SK-N-MC (cell line): ENCODE data around the gene NFATC2.

Experiments used
- DNase-seq: peaks from one replicate; pipeline ENCODE4 v3.0.0-alpha.2; 2011; ENCODE audit warnings: low read depth, low spot score
- H3K27ac ChIP-seq: fragments of 200-600 bp; sonication (generic); 2 replicates; pipeline ENCODE4 v1.5.1; 2016; ENCODE audit warnings: mixed run types
- H3K36me3 ChIP-seq: fragments of 200-600 bp; sonication (generic); 2 replicates; pipeline ENCODE4 v1.6.1; 2017; ENCODE audit warnings: antibody characterized with exemption, low read length, mixed read lengths; ENCODE audit not compliant: insufficient read depth
- H3K4me3 ChIP-seq: fragments of 200-600 bp; sonication (generic); 2 replicates; pipeline ENCODE4 v1.5.1; 2016
- H3K9ac ChIP-seq: fragments of 200-600 bp; sonication (generic); 2 replicates; pipeline ENCODE4 v1.8.0; 2017; ENCODE audit warnings: mixed run types, mixed read lengths; ENCODE audit not compliant: insufficient read length
- H3K9me3 ChIP-seq: fragments of 200-600 bp; sonication (generic); 2 replicates; pipeline ENCODE4 v1.6.1; 2017; ENCODE audit warnings: low read depth, mild to moderate bottlenecking, antibody characterized with exemption, low read length, moderate library complexity, mixed read lengths
- EZH2 ChIP-seq: fragments of 200-600 bp; sonication (generic); IDR thresholded peaks from one replicate; pipeline ENCODE4 v1.6.1; 2017; ENCODE audit warnings: antibody characterized with exemption
- FOXP2 ChIP-seq: optimal IDR thresholded peaks from 2 replicates; pipeline ENCODE3; 2011; ENCODE audit warnings: mild to moderate bottlenecking, moderate library complexity; ENCODE audit not compliant: insufficient read depth; ENCODE audit errors: extremely low read length, control extremely low read depth
- POLR2AphosphoS5 ChIP-seq: IDR thresholded peaks from 2 replicates; pipeline ENCODE4 v1.6.1; 2012; ENCODE audit warnings: mild to moderate bottlenecking, low read depth, low read length, borderline replicate concordance

The NFATC2 gene

GRCh38 chr20:51536116-51537069, 6.1 kb downstream of the NFATC2 start:
- TF ChIP-seq POLR2AphosphoS5 (no peak), FOXP2 (no peak)

GRCh38 chr20:51535674-51536073, 6.8 kb downstream of the NFATC2 start:
- TF ChIP-seq EZH2, result no peak
- TF ChIP-seq POLR2AphosphoS5, result no peak
- no peak for TF ChIP-seq FOXP2
- H3K36me3 ChIP-seq, result no peaks in the 10 kb centered on the region
- H3K9ac ChIP-seq, result no peak overlapping the region
- H3K9me3 ChIP-seq, result no peaks in the 10 kb centered on the region
- no peak overlapping the region for H3K27ac ChIP-seq
- no peak for DNase-seq
- no peak overlapping the region for H3K4me3 ChIP-seq

More at GRCh38 chr20:51536116-51537069, 6.1 kb downstream of the NFATC2 start:
- no peaks in the 10 kb centered on the region for H3K36me3 ChIP-seq
- DNase-seq, result no peak
- H3K9me3 ChIP-seq, result no peaks in the 10 kb centered on the region
- no peak overlapping the region for H3K4me3 ChIP-seq
- H3K9ac ChIP-seq, result no peak overlapping the region
- no peak overlapping the region for H3K27ac ChIP-seq

- no peak for DNase-seq
- no peak for TF ChIP-seq FOXP2
- no peak for TF ChIP-seq POLR2AphosphoS5
- no peak for TF ChIP-seq EZH2
- no peak overlapping the region for H3K4me3 ChIP-seq
- no peak overlapping the region for H3K9ac ChIP-seq
- no peaks in the 10 kb centered on the region for H3K9me3 ChIP-seq
- H3K27ac ChIP-seq, result no peak overlapping the region
- H3K36me3 ChIP-seq, result no peaks in the 10 kb centered on the region
These were observed 7.5 kb downstream of the NFATC2 start for GRCh38 chr20:51535075-51535386.

GRCh38 chr20:51533291-51534172, 9.0 kb downstream of the NFATC2 start:
- Histone ChIP-seq H3K27ac (no peak overlapping the region), H3K9ac (no peak overlapping the region), H3K4me3 (no peak overlapping the region), H3K36me3 (no peaks in the 10 kb centered on the region), H3K9me3 (no peaks in the 10 kb centered on the region)
- no peak for DNase-seq
- TF ChIP-seq POLR2AphosphoS5 (no peak), EZH2 (no peak), FOXP2 (no peak)

GRCh38 chr20:51532577-51533191, 9.8 kb downstream of the NFATC2 start:
- no peak for TF ChIP-seq EZH2
- TF ChIP-seq POLR2AphosphoS5, result no peak
- TF ChIP-seq FOXP2, result no peak
- Histone ChIP-seq H3K27ac (no peak overlapping the region), H3K9ac (no peak overlapping the region), H3K9me3 (no peaks in the 10 kb centered on the region), H3K36me3 (no peaks in the 10 kb centered on the region), H3K4me3 (no peak overlapping the region)
- no peak for DNase-seq

GRCh38 chr20:51531712-51532456, 10.6 kb downstream of the NFATC2 start:
- Histone ChIP-seq H3K9me3 (no peaks in the 10 kb centered on the region), H3K36me3 (no peaks in the 10 kb centered on the region), H3K4me3 (no peak overlapping the region), H3K9ac (no peak overlapping the region), H3K27ac (no peak overlapping the region)
- TF ChIP-seq POLR2AphosphoS5, result no peak
- TF ChIP-seq EZH2, result no peak
- TF ChIP-seq FOXP2, result no peak
- no peak for DNase-seq

GRCh38 chr20:51531141-51531710, 11.3 kb downstream of the NFATC2 start:
- no peak for DNase-seq
- TF ChIP-seq FOXP2 (no peak), POLR2AphosphoS5 (no peak), EZH2 (no peak)
- Histone ChIP-seq H3K27ac (no peak overlapping the region), H3K4me3 (no peak overlapping the region), H3K9me3 (no peaks in the 10 kb centered on the region), H3K9ac (no peak overlapping the region), H3K36me3 (no peaks in the 10 kb centered on the region)
